Measurements from ENCODE around the gene AGR3. TPM values are rescaled to one million over a fixed set of nuclear protein-coding genes. Genes with fewer than 3 reads are reported as not detected.

Gene AGR3
- total RNA-seq, 1 experiment from 2014 or later: not detected

DNA sequence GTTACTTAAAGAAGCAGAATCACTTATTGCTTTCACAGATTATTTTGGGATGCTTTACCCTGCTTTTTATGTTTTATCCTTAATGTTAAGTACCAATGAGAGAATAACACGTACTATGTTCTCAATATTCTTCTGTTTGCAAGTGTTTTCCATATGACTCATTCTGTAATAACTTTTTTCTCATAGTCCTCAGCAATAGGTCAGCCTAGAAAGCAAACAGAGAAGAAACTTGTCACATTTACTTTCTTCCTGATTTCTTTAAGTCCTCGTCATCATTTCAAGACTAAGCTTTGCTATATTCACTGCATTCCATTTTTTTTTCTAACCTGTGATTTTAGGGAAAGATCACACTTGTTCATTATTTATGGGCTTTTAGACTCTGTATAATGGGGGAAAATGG is 70.2 kb downstream of the AGR3 start:
- Histone ChIP-seq H3K27ac (ENCODE audit: low read depth, low read length) (no peak overlapping the region), H3K4me3 (replicated peaks in 1 of 2; ENCODE audit: low read depth in 1 of 2, low read length in 2 of 2) (no peak overlapping the region), H3K79me2 (ENCODE audit: insufficient read depth, low read length) (no peaks in the 10 kb centered on the region), H3K27me3 (ENCODE audit: insufficient read depth, low read length) (no peaks in the 10 kb centered on the region), H3K9me3 (ENCODE audit: control insufficient read depth in 1 of 2, insufficient read depth in 1 of 2, low read depth in 1 of 2, low read length in 2 of 2) (no peaks in the 10 kb centered on the region; a peak in 1 of 4 replicates), H3K4me2 (ENCODE audit: low read length) (no peak overlapping the region), H3K9ac (ENCODE audit: low read length) (no peak overlapping the region), H3K4me1 (ENCODE audit: control insufficient read depth in 1 of 2, insufficient read depth in 2 of 2, low read length in 2 of 2) (no peaks in the 10 kb centered on the region), H4K20me1 (ENCODE audit: insufficient read depth) (no peaks in the 10 kb centered on the region), H2AFZ (ENCODE audit: low read depth, low read length, poor library complexity, severe bottlenecking) (peak overlapping the region; percentile 13), H3K9me2 (ENCODE audit: insufficient read depth) (peaks cover 3% of the 10 kb centered on the region), H3K36me3 (ENCODE audit: control insufficient read depth in 1 of 2, insufficient read depth in 2 of 2, low read length in 2 of 2) (no peaks in the 10 kb centered on the region)
- CTCF ChIA-PET: interaction anchor here (1.2 kb wide), 1 partner anchor 10 kb away, joined by 3 read pairs; no protein-coding TSS in a partner anchor
- BruUV-seq (replicated peaks): no TSS peak
- POLR2A ChIA-PET: no interaction called here
- ATAC-seq: no peak
- DNase-seq (ENCODE audit: low read depth, low spot score): no peak
- RAD21 ChIA-PET (ENCODE audit: low non-redundant PET in 1 of 2, low total read pairs in 2 of 2, uncharacterized antibody in 2 of 2, unreplicated experiment in 2 of 2): no interaction called here
- TF ChIP-seq POLR2AphosphoS5 (IDR thresholded peaks at IDR 0.05; ENCODE audit: low read depth, low read length) (no peak), RAD21 (IDR thresholded peaks at IDR 0.05; ENCODE audit: low read depth) (no peak), SP1 (IDR thresholded peaks at IDR 0.05; ENCODE audit: low read depth) (no peak), SIN3A (IDR thresholded peaks at IDR 0.05; ENCODE audit: low read depth) (no peak)
- TF ChIP-seq, protein P1, sequence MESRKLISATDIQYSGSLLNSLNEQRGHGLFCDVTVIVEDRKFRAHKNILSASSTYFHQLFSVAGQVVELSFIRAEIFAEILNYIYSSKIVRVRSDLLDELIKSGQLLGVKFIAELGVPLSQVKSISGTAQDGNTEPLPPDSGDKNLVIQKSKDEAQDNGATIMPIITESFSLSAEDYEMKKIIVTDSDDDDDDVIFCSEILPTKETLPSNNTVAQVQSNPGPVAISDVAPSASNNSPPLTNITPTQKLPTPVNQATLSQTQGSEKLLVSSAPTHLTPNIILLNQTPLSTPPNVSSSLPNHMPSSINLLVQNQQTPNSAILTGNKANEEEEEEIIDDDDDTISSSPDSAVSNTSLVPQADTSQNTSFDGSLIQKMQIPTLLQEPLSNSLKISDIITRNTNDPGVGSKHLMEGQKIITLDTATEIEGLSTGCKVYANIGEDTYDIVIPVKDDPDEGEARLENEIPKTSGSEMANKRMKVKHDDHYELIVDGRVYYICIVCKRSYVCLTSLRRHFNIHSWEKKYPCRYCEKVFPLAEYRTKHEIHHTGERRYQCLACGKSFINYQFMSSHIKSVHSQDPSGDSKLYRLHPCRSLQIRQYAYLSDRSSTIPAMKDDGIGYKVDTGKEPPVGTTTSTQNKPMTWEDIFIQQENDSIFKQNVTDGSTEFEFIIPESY (IDR thresholded peaks at IDR 0.05; ENCODE audit: extremely low read depth, insufficient replicate concordance, low read length): no peak
- intact Hi-C loops (cut with micrococcal nuclease): no loop called here

DNA sequence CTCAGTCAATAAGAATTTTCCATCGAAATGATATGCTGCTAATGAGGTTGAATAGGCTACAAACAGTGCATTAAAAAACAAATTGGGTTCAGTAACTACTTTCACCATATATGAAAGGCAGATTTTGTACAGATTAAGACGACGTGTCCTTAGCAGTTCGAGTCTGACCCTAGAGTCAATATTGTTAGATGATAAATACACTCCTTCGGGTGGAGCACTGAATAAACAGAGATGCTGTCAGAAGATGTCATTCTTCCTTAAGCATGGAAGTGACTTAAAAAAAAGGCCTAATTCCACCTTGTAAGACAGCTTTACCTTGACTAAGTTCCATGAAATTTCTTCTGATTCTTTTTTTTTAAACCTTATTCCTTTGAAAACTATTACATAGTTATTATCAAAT is 71.2 kb downstream of the AGR3 start:
- ChIA-PET CTCF (interaction anchor here (1.2 kb wide), 1 partner anchor 9 kb away, joined by 3 read pairs; no protein-coding TSS in a partner anchor), POLR2A (no interaction called here), RAD21 (ENCODE audit: low non-redundant PET in 1 of 2, low total read pairs in 2 of 2, uncharacterized antibody in 2 of 2, unreplicated experiment in 2 of 2) (no interaction called here)
- Histone ChIP-seq H3K4me1 (ENCODE audit: control insufficient read depth in 1 of 2, insufficient read depth in 2 of 2, low read length in 2 of 2) (no peaks in the 10 kb centered on the region), H3K36me3 (ENCODE audit: control insufficient read depth in 1 of 2, insufficient read depth in 2 of 2, low read length in 2 of 2) (no peaks in the 10 kb centered on the region), H3K27me3 (ENCODE audit: insufficient read depth, low read length) (no peaks in the 10 kb centered on the region), H3K4me2 (ENCODE audit: low read length) (no peak overlapping the region), H3K9me3 (ENCODE audit: control insufficient read depth in 1 of 2, insufficient read depth in 1 of 2, low read depth in 1 of 2, low read length in 2 of 2) (no peaks in the 10 kb centered on the region; a peak in 1 of 4 replicates), H2AFZ (ENCODE audit: low read depth, low read length, poor library complexity, severe bottlenecking) (no peak overlapping the region), H3K9ac (ENCODE audit: low read length) (no peak overlapping the region), H4K20me1 (ENCODE audit: insufficient read depth) (no peaks in the 10 kb centered on the region), H3K4me3 (replicated peaks in 1 of 2; ENCODE audit: low read depth in 1 of 2, low read length in 2 of 2) (no peak overlapping the region), H3K79me2 (ENCODE audit: insufficient read depth, low read length) (no peaks in the 10 kb centered on the region), H3K9me2 (ENCODE audit: insufficient read depth) (peaks cover 3% of the 10 kb centered on the region), H3K27ac (ENCODE audit: low read depth, low read length) (no peak overlapping the region)
- no peak for DNase-seq (ENCODE audit: low read depth, low spot score)
- TF ChIP-seq, protein P2, sequence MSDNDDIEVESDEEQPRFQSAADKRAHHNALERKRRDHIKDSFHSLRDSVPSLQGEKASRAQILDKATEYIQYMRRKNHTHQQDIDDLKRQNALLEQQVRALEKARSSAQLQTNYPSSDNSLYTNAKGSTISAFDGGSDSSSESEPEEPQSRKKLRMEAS (IDR thresholded peaks at IDR 0.05): no peak
- TF ChIP-seq EZH2 (IDR thresholded peaks at IDR 0.05): no peak
- TF ChIP-seq POLR2A (IDR thresholded peaks at IDR 0.05; ENCODE audit: borderline replicate concordance, extremely low read depth, insufficient read depth, insufficient read length): no peak
- TF ChIP-seq POLR2AphosphoS5 (IDR thresholded peaks at IDR 0.05; ENCODE audit: low read depth, low read length): no peak
- no peak for TF ChIP-seq SIN3A (IDR thresholded peaks at IDR 0.05; ENCODE audit: low read depth)
- TF ChIP-seq, protein P1 (IDR thresholded peaks at IDR 0.05; ENCODE audit: extremely low read depth, insufficient replicate concordance, low read length): no peak
- intact Hi-C loops (cut with micrococcal nuclease): no loop called here
- ATAC-seq: no peak
- BruUV-seq (replicated peaks): no TSS peak

Measured in HCT116 (cell line).